HG02970 (cell line): ENCODE measurements around the gene PSME3IP1.

Experiments used
- ATAC-seq: cut with Tn5 transposase; IDR thresholded peaks from one replicate; pipeline ENCODE4 v1.9.1; 2021; ENCODE audit warnings: mild to moderate bottlenecking, moderate library complexity, moderate number of reproducible peaks; ENCODE audit not compliant: unreplicated experiment, low FRiP score

PSME3IP1 gene

GRCh38 chr16:57172721-57173290 lies 13.0 kb downstream of the PSME3IP1 start:
- no peak for ATAC-seq

DNA sequence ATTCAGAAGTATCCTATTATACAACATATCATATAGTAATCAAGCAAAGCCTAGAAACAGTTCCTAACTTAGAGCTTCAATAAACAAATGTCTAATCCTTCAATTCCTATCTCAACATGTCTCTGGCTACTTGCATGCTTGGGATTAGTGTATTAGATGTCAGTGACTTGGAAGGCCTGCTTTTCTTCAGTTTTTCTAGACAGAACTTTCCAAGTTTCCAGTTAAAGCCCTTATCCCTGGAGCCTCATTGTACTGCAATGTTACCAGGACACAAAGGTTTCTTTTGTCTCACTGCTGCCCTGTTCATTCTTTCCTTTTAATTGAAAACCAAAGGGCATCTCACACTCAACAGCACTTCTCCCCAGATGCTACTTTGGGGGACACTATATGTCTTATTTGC lies 16.5 kb downstream of the PSME3IP1 start:
- ATAC-seq, result no peak

DNA sequence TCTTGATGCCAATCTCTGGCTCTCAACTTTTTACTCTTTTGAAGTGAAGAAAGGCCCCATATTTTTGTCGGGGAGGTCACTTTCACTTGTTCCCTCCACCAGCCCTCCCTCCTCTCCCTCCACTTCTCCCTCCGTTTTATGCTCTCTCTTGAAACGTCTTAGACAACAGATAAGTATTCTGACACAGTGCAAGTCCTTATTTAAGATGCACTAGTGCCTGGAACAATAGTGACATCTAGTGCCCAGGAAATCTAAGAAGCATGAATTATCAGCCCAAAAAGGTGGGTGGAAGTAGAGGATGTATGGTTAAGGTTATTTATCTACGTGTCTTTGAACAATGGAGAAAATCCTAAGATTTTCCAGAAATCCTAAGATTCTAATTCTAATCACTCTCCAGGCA lies 17.9 kb downstream of the PSME3IP1 start:
- ATAC-seq, result no peak

DNA sequence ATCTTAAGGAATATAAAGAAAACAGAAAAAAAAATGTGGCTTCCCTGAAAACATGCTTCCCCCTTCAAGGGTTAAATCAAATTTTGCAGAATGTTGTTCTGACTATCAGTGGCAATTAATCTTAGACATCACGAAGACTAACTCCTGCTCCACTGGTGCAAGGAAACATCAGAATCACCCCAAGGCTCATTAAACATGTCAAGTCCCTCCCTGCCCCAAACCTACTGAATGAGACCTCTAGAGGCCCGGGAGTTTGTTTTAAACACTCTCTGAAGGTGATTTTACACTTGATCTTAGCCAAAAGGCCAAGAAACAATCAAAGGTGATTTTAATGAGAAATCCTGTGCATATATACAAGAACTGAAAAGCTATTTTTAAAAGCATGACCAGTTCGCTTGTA lies 18.3 kb downstream of the PSME3IP1 start:
- ATAC-seq, result no peak

GRCh38 chr16:57166951-57167350 lies 18.9 kb downstream of the PSME3IP1 start:
- no peak for ATAC-seq

DNA sequence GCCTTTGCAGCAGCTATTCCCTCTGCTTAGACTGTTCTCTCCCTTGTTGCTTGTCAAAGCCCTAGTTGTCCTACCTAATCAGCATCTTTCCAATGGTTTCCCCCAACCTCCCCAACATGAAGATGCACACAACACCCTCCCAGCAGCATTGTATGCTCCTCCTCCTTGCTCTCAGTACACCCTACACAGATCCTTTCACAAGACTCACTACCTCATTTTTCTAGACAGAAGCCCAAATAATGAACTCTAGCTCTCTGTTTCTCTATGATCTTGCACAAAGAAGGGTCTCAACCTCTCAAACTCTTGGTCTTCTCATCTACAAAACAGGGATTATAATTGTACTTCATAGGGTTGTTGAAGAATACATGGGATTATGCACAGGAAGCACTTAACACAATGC lies 19.4 kb downstream of the PSME3IP1 start:
- ATAC-seq, result no peak

GRCh38 chr16:57165938-57166337 lies 19.9 kb downstream of the PSME3IP1 start:
- ATAC-seq, result no peak

DNA sequence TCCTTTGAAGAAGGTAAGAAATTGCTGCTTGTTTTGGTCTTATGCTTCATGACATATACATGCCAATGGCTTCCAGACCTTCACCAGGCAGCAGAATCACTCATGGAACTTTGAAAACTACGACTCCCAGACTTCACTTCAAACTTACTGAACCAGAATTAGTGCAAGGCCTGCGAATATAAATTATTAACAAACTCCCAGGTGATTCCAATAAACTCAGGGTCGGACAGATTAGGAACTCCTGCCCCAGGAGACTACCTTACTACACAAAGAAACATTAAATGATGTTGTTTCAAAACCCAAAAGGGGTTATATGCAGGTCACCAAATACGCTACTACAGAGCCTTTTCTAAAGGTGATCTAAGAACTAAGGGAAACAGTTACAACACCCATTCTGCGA lies 20.4 kb downstream of the PSME3IP1 start:
- no peak for ATAC-seq

GRCh38 chr16:57163842-57164241 lies 22.0 kb downstream of the PSME3IP1 start:
- ATAC-seq, result no peak

GRCh38 chr16:57159447-57159846 lies 26.4 kb downstream of the PSME3IP1 start:
- ATAC-seq, result no peak

GRCh38 chr16:57157533-57157932 lies 28.3 kb downstream of the PSME3IP1 start:
- no peak for ATAC-seq

DNA sequence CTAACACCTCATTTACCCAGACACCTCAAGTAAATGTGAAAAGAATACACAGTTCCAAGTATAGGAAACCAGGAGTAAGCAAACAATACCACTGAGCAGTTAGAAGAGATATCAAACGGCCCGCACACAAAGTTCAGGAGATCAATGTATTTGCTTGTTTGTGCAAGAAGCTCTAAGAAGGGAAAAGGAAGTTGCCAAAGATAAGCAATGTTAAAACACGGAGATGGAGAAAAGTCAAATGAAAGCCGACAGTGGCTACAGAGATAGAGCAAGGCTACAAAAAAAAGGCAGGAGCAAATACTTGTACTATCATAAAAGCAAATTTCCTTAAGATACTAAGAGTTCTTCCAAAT lies 29.5 kb downstream of the PSME3IP1 start:
- ATAC-seq, result no peak

GRCh38 chr16:57155702-57156350 lies 30.0 kb downstream of the PSME3IP1 start:
- ATAC-seq, result no peak

DNA sequence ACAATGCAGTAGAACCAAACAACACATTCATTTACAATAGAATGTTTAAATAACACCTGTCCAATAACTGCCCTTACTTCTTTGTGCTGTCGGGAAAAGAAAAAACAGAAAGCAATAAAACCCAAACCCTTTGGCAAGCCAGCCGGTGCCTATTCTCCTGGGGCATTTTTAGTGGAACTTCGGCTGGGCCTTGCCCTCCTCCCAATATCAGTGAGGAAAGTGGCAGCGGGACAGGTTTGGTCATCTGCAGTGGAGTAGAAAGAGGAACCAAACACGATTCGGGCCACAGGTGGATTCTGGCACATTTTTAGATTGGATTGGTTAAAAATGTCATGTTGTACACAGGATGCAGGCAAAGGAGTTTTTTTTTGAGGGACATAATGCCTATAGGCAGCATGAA lies 32.0 kb downstream of the PSME3IP1 start:
- ATAC-seq, result no peak

- ATAC-seq, result no peak
Measured at GRCh38 chr16:57152096-57153093, 33.4 kb downstream of the PSME3IP1 start.

DNA sequence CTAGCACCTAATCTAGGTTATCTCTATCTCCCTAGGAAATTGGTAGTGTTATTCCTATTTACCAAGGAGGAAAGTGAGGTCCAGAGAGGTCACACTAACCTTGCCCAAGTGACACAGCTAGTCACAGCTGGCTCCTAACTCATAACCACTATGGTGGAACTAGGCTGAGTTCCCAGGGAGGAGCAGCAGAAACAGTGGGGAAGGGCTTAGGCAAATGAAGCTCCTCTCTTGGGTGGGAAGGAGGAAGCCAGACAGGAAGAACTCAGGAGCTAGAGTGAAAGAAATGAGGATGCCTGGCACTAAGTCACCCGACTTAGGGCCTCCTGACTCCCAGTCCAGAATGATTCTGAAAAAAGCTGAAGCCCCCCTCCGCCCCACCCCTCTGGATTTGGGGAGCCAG lies 34.5 kb downstream of the PSME3IP1 start:
- ATAC-seq, result no peak

DNA sequence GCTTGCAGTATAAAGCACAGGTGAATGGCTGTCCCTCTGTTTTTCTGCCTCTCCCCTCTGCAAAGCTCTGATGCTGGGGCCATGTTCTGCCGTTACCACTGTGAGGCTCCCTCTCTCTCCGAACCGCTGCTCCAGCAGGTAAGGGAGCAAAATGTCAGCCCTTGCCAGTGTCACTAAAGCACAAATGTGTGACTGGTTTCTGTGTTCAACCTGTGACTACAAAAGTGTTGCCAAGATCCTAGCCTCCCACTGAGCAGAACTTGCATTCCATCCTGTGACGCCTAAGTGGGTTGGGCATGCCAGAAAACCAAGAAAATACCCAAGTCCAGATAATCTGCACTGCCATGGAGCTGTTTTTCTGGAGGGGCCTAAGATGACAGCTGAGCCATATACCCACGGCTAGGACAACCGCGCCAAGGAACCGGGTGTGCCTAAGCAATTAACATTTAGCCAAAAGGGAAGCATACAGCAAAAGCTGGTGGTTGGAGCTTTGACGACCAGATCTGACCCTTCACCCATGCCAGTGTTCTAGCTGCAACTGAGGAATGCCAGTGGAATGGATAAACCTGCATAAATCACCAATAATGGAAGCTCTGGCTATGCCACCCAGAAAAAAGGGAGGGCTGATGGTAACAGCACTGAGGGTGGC lies 35.0 kb downstream of the PSME3IP1 start:
- ATAC-seq, result no peak

DNA sequence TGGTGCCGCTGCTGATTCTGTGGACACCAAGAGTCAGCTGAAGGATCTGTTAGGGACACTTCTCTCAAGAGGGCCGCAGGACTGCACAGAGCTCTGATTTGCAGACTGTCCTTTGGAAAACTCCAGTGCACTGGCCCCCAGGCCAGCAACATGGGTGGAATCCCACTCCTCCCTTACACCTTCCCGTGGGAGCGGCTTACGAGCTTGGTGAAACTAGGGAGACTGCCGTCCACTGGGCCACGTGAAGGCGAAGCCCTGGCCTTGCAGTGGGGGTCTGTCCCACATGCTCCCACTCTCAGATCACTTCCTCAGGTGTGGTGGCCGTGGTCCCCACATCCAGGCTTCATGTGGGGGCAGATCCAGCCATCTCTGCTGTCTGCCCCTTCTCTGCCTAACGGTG lies 36.4 kb downstream of the PSME3IP1 start:
- no peak for ATAC-seq

- no peak for ATAC-seq
Measured at GRCh38 chr16:57148481-57148880, 37.4 kb downstream of the PSME3IP1 start.

- ATAC-seq, result no peak
Measured at GRCh38 chr16:57147381-57148221, 38.2 kb downstream of the PSME3IP1 start.
